GM12874 (cell line): Measurements from ENCODE around the gene LLGL1.

Source experiments
- TF ChIP-seq, protein P1 (sequence below): IDR thresholded peaks from 2 replicates; pipeline ENCODE4 v1.5.1; 2011; ENCODE audit warnings: low read depth, mild to moderate bottlenecking, control low read depth, low read length, moderate library complexity; ENCODE audit not compliant: insufficient read depth

LLGL1 gene

GRCh38 chr17:18206962-18207361, 18.5 kb upstream of the LLGL1 start:
- TF ChIP-seq, protein P1, sequence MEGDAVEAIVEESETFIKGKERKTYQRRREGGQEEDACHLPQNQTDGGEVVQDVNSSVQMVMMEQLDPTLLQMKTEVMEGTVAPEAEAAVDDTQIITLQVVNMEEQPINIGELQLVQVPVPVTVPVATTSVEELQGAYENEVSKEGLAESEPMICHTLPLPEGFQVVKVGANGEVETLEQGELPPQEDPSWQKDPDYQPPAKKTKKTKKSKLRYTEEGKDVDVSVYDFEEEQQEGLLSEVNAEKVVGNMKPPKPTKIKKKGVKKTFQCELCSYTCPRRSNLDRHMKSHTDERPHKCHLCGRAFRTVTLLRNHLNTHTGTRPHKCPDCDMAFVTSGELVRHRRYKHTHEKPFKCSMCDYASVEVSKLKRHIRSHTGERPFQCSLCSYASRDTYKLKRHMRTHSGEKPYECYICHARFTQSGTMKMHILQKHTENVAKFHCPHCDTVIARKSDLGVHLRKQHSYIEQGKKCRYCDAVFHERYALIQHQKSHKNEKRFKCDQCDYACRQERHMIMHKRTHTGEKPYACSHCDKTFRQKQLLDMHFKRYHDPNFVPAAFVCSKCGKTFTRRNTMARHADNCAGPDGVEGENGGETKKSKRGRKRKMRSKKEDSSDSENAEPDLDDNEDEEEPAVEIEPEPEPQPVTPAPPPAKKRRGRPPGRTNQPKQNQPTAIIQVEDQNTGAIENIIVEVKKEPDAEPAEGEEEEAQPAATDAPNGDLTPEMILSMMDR, result no peak

GRCh38 chr17:18208092-18208491, 17.3 kb upstream of the LLGL1 start:
- TF ChIP-seq, protein P1, result no peak

DNA sequence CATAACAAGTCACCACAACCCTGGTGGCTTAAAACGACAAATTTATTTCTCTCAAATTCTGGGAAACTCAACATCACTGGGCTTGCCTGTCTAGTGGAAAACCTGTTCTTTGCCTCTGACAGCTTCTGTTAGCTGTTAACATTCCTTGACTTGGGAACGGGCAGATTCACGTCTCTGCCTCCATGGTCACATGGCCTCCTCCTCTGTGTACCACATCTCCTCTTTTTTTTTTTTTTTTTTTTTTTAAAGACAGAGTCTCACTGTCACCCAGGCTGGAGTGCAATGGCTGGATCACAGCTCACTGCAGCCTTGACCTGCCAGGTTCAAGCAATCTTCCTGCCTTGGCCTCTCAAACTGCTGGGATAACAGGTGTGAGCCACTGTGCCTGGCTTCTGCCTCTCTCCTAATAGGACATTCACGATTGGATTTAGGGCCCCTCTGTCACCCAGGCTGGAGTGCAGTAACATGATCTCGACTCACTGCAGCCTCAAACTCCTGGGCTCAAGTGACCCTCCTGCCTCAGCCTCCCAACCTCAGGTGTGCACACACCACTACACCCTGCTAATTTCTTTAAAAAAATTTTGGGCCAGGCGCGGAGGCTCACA, 11.7 kb upstream of the LLGL1 start:
- TF ChIP-seq, protein P1, result no peak

- TF ChIP-seq, protein P1, result peak; percentile 98
Observed at GRCh38 chr17:18217412-18218015, 7.9 kb upstream of the LLGL1 start.

DNA sequence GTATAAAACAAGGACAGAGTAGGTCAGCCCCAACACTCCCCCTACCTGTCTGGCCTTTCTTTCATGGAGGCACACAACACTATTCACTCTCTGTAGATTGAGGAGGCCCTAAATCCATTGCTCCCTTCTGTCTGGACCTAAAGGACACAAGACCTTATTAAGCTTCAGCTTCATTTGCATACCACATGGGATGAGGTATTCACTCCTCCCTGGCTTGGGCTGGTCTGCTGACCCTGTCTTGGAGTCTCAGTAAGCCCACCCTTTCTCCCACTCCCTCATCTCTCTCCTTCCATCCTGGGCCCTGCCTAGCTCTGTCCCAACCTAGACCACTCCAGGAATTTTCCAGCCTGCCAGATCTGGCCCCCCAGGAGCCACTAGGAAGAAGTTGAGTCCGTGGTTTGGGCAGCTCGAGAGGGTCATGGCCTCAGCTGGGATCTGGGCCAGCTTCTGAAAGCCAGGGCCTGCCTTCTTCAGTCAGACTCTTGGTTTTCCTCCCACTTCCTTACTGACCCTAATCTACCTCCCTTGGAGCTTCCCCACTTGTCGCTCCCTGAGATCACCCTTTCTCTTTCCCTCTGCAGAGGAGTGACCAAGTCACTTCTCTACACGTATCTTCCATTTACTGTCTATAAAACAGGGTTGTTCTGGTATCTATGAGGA, 6.5 kb upstream of the LLGL1 start:
- TF ChIP-seq, protein P1, result no peak

DNA sequence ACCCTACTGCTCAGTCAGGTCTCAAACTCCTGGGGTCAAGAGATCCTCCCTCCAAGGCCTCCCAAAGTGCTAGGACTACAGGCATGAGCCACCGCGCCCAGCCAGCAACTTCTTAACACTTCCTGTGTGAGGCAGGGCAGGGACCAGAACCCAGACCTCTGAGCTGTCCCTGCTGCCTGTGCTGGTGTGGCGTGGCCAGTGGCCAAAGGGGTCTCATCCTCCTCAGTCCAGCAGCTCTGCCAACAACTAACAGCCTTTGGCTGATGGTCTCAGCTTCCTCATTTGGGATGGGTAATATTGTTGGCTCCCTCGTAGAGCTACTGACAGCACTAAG, 1.4 kb upstream of the LLGL1 start:
- TF ChIP-seq, protein P1, result no peak

DNA sequence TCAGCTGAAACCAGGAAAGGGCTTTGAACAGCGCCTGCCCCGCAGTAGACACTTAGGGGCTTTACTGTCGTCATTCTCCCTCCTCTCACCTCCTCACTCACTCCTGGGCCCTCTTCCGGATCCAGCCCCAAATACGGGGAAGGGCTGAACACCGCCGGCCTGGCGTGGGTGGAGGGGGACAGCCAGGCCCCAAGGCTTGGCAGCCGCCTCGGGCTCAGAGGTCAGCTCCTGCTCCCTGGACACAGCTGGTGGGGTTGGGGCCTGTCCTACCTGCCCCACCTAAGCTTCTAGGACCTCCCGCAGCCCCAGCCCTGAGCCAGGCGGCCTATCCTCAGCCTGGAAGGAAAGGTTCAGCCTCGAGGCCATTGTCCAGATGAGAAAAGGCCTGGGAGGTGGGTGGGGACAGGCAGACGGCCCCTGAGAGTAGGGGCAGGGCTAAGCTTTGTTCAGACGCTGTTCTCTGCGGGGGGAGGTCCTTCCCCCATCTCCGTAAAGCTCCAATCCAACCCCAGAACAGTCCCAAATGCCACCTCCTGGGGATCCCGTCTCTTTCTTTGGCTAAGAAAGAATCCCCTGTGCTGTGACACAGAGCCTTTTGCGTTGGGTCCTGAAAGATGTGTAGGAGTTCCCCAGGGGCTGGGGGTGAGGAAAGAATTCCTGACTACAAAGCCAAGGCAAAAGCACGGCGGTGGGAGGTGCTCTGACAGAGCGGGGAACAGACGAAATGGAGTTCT, 881 bp upstream of the LLGL1 start:
- TF ChIP-seq, protein P1, result no peak
